Glomerular visceral epithelial cell (primary cell): Measurements from ENCODE around the gene RPL19.

Experiments used
- DNase-seq: peaks from one replicate; pipeline ENCODE4 v3.0.0-alpha.2; 2016; ENCODE audit errors: extremely low spot score

Gene RPL19

DNA sequence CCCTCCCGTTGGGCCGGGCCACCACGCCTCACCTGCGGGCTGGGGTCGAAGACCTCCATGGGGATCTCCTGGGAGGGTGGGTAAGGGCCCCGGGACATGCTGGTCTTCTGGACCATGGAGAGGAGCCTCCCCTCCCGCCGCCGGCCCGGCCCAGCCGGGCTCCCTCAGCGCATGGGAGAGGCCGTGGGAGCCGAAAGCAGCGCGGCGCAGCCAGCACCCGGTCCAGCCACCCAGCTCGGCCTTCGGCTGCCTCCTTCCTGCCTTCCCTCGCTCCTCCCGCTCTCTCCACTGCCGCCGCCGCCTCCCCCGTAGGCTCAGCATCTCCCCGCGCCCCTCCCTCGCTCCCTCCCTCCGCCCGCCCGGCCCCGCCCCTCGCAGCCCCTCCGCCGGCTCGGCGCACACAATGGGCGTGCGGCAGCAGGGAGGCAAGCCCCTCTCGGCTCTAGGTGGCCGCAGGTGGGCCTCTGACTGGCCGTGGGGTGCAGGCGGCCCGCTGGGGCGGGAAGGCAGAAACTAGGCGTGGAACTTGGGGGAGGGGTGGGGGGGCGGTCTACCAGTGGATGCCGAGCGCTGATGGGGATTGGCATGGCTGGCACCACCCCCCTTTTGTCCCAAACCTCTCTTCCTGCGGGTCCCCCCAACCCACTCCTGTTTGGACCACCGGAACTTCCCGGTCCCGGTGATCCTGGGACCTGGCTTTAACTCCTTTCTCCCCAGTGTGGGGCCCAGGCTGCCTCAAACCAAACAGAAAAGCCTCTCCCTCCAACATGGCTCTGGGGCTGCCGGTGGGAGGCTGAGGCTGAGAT is 2.5 kb upstream of the RPL19 start, which contains the start of gene CACNB1:
TSS of gene CACNB1 (minus strand) at position 290 of the 806 bp plus-strand sequence. CDS start at position 116, 174 bp downstream.
- peak; percentile 84 for DNase-seq

DNA sequence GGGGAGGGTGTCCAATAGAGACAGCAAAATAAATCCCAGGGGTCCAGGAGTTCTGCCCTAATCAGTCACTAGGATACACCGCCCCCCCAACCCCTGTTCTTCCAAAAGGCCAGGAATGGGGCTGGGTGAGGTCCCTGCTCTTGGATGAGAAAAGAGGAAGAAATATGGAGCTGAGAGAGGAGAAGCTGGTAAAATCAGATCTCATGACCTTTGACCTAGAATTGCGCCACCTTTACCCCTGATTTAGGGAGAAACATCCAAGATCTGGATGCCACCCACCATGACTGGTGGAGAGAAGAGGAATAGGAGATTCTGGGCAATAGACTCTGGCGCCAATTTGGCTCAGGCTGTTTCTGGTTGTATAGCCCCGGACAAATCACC is 1.9 kb upstream of the RPL19 start:
- DNase-seq, result no peak

DNA sequence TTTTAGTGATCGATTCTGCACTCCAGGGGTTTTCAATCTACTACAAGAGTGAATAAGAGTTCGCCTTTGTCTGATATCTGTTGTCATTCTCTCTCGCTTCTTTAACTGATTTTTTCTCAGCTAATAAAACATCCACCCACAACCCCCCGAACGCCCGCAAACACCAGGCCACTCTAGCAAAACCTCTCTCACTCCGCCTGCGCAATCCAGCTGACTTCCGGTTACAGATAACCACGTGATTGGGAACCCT is 338 bp upstream of the RPL19 start:
- DNase-seq, result peak; percentile 94

DNA sequence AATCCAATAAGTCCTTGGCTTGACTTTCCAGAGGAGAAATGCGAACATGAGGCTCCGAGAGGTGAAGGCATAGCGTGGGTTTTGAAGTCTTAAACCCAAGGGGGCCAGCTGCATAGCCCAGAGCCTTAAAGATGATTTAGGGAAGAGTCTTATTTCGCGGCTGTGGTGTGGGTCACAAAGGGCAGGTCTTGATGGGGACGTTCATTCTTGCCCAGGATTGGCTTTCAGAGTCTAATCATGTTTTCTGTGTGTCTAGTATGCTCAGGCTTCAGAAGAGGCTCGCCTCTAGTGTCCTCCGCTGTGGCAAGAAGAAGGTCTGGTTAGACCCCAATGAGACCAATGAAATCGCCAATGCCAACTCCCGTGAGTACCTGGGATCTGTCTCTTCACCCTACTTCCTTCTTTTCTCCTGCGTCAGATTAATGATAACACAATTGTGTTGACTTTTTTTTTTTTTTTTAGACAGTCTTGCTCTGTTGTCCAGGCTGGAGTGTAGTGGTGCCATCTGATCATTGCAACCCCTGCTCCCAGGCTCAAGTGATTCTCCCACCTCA is 951 bp downstream of the RPL19 start:
- DNase-seq, result no peak

DNA sequence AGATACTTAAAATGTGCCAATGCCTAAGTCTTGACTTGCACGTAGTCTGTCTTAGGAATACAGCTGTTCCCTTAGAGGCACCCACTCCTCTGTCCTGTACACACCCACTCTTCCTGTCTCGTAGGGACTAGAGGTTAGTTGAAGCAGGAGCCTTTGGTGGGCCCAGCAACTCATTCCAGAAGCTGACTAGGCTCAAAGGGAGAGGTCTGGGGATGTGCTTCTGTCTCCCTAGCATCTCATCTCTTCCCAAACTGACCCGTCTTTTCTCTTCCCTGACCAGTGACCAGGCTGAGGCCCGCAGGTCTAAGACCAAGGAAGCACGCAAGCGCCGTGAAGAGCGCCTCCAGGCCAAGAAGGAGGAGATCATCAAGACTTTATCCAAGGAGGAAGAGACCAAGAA is 4.2 kb downstream of the RPL19 start:
- DNase-seq, result no peak

DNA sequence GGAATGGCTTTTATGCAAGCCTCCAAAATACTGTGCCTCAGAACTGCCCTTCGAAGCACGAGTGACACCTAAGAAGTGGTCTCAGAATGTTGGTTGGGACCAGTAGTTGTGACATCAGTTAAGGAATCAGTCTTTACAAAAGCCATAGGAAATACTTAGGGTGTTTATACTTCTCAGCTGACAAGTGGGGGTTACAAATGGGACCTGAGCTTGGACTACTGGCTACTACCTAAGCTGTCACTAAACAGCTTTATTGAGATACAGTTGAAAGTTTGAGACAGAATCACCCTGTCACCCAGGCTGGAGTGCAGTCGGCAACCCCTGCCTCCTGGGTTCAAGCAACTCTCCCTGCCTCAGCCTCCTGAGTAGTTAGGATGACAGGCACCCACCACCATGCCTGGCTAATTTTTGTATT is 5.0 kb downstream of the RPL19 start:
- DNase-seq, result no peak

DNA sequence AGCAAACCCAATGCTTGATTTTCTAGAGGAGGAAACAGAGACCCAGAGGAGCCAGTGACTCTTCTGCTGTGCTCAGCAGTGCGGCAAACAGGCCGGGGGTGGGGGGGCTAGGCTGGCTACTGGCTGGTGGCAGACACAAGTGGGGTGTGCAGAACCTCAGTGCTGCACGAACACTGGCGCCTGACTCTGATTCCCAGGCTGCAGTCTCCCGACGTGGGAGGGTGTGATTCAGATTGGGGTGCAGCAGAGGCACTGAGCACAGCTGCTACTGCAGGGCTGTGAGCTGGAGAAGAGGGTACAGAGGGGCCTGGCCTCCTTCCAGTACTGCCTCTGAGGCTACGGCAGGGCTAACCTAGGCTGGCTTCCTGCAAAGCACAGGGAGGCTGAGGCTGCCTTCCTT is 8.1 kb downstream of the RPL19 start:
- no peak for DNase-seq

DNA sequence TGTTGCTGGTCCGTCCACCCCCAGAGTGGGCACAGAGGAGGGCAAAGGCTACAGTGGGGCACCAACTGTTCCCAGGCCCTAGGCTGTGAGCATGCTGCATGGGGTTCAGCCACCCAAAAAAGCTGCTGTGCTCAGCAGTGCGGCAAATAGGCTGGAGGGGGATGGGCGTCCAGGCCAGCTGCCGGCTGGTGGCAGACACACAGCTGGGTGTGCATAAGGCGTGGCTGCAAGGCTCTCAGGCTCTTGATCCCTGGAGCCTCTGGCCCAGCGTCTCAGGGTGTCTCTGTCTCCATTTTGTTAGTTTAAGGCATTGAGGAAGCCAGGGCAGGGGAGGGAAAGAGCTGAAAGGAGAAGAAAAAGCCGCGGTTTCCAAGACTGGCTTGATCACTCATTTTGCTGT is 8.8 kb downstream of the RPL19 start:
- DNase-seq, result no peak

DNA sequence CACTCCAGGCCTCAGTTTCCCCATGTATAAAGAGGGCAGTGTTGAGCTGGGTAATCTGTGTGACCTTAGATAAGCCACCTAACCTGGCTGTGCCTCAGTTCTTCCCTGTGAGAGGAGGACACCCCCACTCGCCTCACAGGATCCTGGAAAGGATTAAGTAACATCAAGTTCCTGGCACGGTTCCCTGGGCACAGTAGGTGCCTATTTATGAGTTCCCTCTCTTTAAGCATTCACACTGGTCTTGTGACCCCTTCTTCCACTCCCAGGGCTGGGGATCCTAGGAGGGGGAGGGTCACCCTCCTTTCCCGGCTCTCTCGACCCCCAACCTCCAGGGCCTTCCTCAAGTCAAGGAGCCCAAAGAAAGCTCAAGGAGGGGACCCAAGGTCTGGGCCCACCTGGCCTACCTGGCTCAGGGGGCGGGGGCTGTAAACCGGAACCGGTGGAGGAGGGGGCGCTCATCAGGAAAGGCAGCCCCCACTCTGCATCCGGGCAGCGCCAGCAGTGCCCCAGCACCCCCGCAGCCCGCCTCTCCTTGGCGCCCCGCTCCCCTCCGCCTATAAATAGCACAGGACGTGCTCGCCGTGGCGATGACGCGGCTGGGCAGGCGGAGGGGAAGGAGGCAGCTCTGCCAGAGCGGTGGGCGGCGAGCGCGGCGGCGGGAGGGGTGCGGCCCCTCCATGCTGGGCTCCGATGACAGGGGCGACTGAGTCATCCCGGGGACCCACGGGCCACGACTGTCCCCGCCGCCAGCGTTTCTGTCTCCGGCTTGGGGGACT is 9.4 kb downstream of the RPL19 start:
- DNase-seq, result peak; percentile 42

DNA sequence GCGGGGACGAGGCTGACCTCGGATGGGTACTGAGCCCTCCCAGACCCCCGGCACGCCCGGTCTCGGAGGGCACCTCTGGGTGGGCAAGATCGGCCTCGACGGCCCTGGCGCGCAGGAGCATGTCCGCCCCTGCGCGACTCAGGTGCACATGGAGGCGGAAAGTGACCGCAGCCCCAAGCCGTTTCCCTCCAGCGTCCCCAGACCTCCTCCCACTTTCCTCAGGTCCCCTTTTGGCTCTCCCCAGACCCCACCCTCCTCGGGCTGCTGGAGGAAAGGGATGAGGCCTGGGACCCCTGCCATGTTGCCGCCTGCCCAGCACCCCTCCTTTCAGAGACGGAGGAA is 10.0 kb downstream of the RPL19 start:
- no peak for DNase-seq

DNA sequence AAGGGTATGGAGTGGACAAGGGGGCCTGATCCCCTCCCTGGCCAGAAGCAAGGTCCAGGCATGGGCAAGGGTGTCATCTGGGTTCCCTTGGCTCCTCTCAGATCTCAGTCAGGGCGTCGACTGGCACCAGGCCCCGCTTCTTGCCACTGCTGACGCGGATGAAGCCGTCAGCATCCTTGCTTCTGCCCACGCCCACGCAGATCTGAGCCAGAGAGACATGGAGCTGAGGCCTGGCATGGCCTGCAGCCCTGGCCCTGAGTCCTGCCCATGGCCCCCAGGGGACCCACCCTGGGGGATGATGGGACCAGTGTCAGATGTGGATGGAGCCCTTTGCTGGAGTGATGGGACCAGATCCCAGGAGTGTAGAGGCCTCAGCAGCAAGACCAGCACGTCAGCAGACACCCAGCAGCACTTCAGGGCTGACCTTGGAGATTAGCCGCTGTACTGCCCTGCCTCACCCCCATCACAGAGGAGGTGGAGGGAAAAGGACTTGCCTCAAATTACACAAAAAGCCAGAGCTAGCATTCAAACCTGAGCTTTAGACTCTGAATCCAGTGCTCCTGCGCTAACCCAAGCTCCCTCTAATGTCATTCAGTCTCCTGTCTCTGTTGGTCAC is 12.2 kb downstream of the RPL19 start:
- DNase-seq, result no peak

DNA sequence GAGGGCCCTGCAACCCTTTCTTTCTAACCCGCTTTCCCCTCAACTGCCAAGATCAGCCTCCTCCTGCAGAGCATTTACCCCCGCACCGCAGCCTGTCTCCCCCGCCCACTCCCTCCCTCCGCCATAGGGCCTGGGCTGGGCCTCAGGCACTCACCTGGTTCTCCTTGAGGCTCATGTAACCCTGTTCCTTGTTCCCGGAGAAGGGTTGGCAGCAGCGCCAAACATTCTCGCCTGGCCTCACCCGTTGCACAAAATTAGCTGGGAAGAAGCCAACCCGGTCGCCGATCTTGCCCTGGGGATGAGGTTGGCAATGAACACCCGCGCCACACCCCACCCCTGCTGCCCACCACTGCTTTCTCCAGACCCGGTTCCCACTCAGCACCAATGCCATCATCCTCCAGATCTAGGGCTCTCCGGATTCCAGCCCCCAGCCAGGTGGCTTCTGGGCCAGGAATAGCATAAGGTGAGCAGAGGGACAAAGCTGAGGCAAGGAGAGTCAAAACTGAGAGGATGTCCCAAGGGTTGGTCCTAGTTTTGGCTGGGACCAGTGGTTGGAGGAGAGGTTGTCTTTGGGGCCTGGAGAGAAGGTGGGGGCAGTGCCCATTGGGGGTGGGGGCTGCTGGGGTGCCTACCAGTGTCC is 12.9 kb downstream of the RPL19 start:
- no peak for DNase-seq

DNA sequence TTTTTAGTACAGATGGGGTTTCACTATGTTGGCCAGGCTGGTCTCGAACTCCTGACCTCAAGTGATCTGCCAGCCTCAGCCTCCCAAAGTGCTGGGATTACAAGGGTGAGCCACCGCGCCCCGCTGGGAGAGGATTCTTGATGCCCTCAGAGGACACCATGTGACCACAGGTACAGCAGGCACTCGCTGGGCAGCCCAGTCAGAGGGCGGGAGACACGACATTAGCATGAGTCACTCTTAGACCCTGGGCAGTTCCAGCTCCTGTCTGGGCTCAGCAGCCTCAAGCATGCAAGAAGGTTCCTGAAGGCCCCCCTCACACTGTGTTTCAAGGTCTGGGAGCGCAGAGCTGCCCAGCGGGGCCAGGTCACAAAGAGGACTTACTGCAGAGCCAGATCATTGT is 13.8 kb downstream of the RPL19 start:
- DNase-seq, result peak; percentile 57

DNA sequence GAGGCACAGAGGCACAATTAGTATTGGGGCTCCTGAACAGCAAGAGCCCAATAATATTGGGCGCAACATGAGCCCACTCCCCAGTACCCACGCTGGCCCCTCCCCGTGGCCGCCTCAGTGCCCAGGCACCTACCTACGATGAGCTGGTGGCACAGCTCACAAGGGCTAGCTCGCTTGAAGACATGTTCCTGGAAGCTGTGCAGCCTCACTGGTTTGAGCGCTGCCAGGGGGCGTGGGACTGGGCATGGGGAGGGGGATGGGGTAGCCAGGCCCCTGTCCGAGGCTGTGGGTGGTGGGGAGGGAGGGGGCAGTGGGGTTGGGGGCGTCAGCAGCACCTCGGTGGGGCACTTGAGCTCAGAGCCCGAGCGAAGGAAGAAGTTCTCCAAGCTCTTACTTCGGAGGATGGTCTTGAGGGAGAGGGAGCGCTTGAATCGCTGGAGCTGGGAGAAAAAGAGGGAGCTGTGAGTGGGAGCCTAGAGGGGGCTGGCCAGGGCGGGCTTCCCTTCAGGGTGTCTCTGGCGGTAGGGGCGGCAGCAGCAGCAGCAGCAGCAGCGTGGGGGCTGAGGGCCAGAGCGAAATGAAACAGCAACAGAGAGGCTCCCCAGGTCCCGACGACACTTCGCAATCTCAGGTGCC is 17.8 kb downstream of the RPL19 start:
- no peak for DNase-seq

DNA sequence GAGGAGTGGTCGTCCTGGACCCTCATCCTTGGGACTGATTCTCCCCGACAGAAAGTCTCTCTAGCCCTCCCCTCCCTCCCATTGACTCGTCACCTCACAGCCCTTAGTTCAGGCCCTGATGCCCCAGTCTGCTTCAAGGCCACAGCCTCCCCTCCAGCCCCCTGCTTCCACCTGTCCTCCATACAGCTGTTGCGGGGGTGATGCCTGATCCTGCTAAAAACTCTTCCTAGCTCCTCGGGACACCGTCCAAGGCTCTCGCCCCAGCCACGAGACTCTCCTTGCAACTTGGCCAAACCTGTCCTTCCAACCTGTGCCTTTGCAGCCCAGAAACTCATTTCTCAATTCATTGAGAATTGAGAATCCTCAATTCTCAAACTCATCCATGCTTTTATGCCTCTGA is 18.8 kb downstream of the RPL19 start:
- no peak for DNase-seq

DNA sequence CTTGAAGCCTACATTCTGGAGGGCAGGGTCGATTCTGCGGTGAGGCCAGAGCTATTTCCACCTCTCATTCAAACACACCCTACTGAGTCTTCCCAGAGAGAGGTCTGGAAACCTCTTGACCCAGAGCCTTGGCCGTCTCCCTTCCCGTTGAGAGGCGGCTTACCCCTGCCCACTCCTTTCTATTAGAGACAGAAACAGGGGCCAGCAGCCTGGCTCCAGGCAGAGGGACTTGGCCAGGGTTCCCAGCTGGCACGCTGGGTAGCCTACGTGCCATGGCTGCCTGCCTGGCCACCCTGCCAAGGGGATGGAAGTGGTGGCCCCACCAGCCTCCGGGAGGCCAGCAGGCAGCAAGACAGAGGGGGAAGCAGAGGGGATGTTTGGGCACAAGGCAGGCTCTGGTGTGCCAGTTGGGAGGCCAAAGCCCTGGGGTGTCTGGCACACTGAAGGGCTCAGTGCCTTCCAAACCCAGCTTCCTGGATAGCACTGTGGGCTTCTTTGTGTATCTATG is 19.6 kb downstream of the RPL19 start:
- no peak for DNase-seq

DNA sequence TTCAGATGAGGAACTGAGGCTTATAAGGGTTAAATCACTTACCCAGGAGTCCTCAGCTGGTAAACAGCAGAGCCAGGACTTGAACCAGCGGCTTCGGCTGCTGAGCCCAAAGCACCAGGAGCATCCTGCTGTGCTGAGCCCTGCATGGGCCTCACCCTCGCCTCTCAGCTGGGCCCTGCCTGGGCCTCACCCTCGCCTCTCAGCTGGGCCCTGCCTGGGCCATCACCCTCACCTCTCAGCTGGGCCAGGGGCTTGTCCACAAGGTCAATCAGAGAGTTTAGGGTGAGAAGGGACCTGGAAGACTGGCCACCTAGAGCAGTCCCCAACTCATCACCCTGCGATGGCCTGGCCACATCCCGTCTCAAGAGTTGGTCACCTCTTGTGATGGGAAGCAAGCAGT is 21.5 kb downstream of the RPL19 start:
- DNase-seq, result no peak

DNA sequence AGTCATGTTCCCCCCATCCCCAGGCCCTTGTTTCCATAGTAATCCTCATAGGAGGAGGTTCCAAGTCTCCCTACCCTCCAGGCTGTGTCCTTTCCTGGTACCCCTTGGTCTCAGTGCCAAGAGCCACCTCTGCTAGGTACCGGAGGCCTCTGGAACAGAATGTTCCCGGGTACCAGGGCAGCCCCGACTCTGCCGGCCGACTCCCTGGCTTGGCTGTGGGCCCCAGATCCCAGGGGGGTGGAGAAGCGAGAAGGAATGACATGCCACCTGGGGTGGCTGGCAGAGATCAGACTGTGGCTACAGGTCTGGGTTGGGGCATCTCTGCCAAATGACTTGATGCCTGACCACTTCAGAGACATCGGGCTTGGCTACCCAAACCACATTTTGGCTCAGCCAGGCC is 22.1 kb downstream of the RPL19 start:
- DNase-seq, result no peak

DNA sequence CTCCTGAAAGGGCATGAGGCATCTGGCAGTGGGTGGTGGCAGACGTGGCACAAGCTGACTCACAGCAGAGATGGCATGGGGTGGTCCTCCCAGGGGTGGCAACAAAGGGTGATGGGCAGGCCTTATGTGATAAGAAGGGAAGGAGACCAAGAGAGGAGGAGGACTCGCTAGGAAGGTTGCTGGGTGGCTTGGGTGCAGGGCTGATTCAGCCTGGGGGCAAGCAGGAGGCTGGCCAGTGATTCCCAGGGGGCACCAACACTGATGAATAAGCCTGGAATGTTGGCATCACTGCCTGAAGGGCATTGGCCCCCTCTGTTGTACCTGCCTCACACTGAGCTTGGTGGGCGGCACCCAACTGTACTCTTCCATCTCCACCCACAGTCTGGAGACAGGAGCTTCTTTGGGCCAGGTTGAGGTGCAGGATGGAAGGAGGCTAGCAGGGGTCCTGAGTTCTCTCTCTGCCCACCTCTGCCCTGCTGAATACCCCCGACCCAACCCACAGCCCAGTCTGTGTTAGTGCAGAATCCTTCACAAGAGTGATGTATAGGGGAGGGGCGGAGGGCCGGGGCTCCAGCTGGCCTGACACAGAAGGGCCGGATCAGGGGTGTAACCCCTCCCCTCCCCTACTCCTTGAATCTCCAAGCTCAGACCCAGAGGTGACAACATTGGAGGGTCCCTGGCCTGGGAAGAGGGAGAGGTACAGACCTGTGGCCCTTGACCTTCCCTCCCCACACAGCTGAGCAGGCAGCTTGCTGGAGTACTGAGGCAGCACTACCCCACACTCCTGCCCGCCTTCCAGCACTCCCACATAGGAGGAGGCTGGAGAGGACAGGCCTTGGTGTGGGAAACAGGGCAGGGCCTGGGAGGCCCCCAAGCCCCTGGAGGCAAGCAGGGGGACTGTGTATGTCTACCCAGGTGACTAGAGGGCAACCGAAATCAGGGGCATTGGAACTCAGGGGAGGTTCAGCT is 23.1 kb downstream of the RPL19 start:
- no peak for DNase-seq
